Thyroid gland (tissue), 4 donors: ENCODE results near the gene NUDCD3. TPM values are rescaled to one million over a fixed set of nuclear protein-coding genes. Genes with fewer than 3 reads are reported as not detected.

ENCODE experiments used
- DNase-seq, 2 donors: peaks; one replicate each; pipeline ENCODE4 v3.0.0-alpha.2; 2019
- H3K27ac ChIP-seq, 3 donors: fragments of 200-600 bp; sonication (generic); 1 replicate in 2 of 3; 2 replicates in 1 of 3; pipeline ENCODE4 v1.5.1; 2016 to 2019; ENCODE audit warnings: mild to moderate bottlenecking in 1 of 3, moderate library complexity in 1 of 3
- H3K27me3 ChIP-seq: fragments of 200-600 bp; sonication (generic); one replicate; pipeline ENCODE4 v1.5.1; 2019
- H3K36me3 ChIP-seq, 2 donors: fragments of 200-600 bp; sonication (generic); one replicate each; pipeline ENCODE4 v1.5.1; 2016 to 2019
- H3K4me1 ChIP-seq, 2 donors: fragments of 200-600 bp; sonication (generic); one replicate each; pipeline ENCODE4 v1.5.1; 2017 to 2019
- H3K4me3 ChIP-seq, 3 donors: fragments of 200-600 bp; sonication (generic); replicated peaks in 1 of 3; 1 replicate in 2 of 3; 2 replicates in 1 of 3; pipeline ENCODE4 v1.5.1; 2016; ENCODE audit warnings: mild to moderate bottlenecking in 1 of 3
- H3K9me3 ChIP-seq: fragments of 200-600 bp; sonication (generic); one replicate; pipeline ENCODE4 v1.5.1; 2017
- CTCF ChIP-seq, 6 experiments: fragments of 200-600 bp in 3 of 6; fragments of 450-650 bp in 3 of 6; sonication (generic) in 3 of 6; IDR thresholded peaks; one replicate each; pipeline ENCODE4 v1.5.1; 2016 to 2019; ENCODE audit warnings: antibody characterized with exemption in 6 of 6, mild to moderate bottlenecking in 2 of 6, inconsistent platforms in 1 of 6, moderate library complexity in 1 of 6
- POLR2A ChIP-seq, 2 donors: fragments of 450-650 bp; IDR thresholded peaks; one replicate each; pipeline ENCODE4 v1.6.1; 2017; ENCODE audit warnings: antibody characterized with exemption in 2 of 2, mild to moderate bottlenecking in 2 of 2, moderate library complexity in 1 of 2
- WGBS, 2 donors: methylation state at CpG; one replicate each; pipeline ENCODE4 v1.1.5; 2017; 5-methylcytosine and 5-hydroxymethylcytosine counted together
- intact Hi-C: fragments of 100-400 bp; cut with DNase I; formaldehyde crosslinking; loops from one replicate; pipeline ENCODE4 v1.15.1; 2023
- total RNA-seq, 4 donors: library from RNA; depleted of rRNA; stranded (reverse); fragments of >200 nt; gene quantifications; one replicate each; pipeline ENCODE4 v1.2.3, GENCODE V29; 2016

NUDCD3 gene
- total RNA-seq, 4 donors from 2014 or later: 41.4 to 76.9 (median 52.0) TPM

GRCh38 chr7:44348300-44348699 lies 142.2 kb downstream of the NUDCD3 start:
- no peak for TF ChIP-seq CTCF (IDR thresholded peaks at IDR 0.05)
- no peak for TF ChIP-seq POLR2A (IDR thresholded peaks at IDR 0.05)
- intact Hi-C loops: no loop called here

GRCh38 chr7:44347546-44348114 lies 142.8 kb downstream of the NUDCD3 start:
- Histone ChIP-seq H3K36me3 (no peaks in the 10 kb centered on the region), H3K27me3 (no peaks in the 10 kb centered on the region), H3K9me3 (no peaks in the 10 kb centered on the region), H3K27ac (no peak overlapping the region), H3K4me3 (no peak overlapping the region), H3K4me1 (peaks cover 0 to 8% of the 10 kb centered on the region in 2 donors)
- intact Hi-C loops: no loop called here
- peak; percentile 26 to 56 for DNase-seq
- no peak for TF ChIP-seq CTCF (IDR thresholded peaks at IDR 0.05)
- TF ChIP-seq POLR2A (IDR thresholded peaks at IDR 0.05): no peak

More at GRCh38 chr7:44348300-44348699, 142.2 kb downstream of the NUDCD3 start:
- WGBS, 2 donors: 83 to 88% methylated on average over 1 to 2 of the region's 2 CpGs
- Histone ChIP-seq H3K27ac (no peak overlapping the region), H3K36me3 (no peaks in the 10 kb centered on the region), H3K4me1 (peaks cover 0 to 8% of the 10 kb centered on the region in 2 donors), H3K9me3 (no peaks in the 10 kb centered on the region), H3K4me3 (no peak overlapping the region), H3K27me3 (no peaks in the 10 kb centered on the region)
- no peak for DNase-seq

GRCh38 chr7:44346063-44346462 lies 144.4 kb downstream of the NUDCD3 start:
- Histone ChIP-seq H3K4me3 (no peak overlapping the region), H3K27ac (no peak overlapping the region), H3K9me3 (no peaks in the 10 kb centered on the region), H3K27me3 (no peaks in the 10 kb centered on the region), H3K4me1 (peaks cover 0 to 8% of the 10 kb centered on the region in 2 donors), H3K36me3 (no peaks in the 10 kb centered on the region)
- no peak for DNase-seq
- TF ChIP-seq POLR2A (IDR thresholded peaks at IDR 0.05): no peak
- TF ChIP-seq CTCF (IDR thresholded peaks at IDR 0.05): no peak
- WGBS, 2 donors: 90 to 96% methylated on average over 2 of the region's 2 CpGs
- intact Hi-C loops: no loop called here

GRCh38 chr7:44341401-44341800 lies 149.1 kb downstream of the NUDCD3 start:
- H3K4me3 ChIP-seq: no peak overlapping the region
- no peaks in the 10 kb centered on the region for H3K9me3 ChIP-seq
- DNase-seq: no peak
- no peaks in the 10 kb centered on the region for H3K4me1 ChIP-seq
- no peaks in the 10 kb centered on the region for H3K36me3 ChIP-seq
- no peak overlapping the region for H3K27ac ChIP-seq
- TF ChIP-seq CTCF (IDR thresholded peaks at IDR 0.05) (no peak), POLR2A (IDR thresholded peaks at IDR 0.05) (no peak)
- WGBS, 2 donors: 83 to 88% methylated on average over 3 of the region's 3 CpGs
- no peaks in the 10 kb centered on the region for H3K27me3 ChIP-seq
- intact Hi-C loops: no loop called here

- Histone ChIP-seq H3K9me3 (no peaks in the 10 kb centered on the region), H3K4me3 (no peak overlapping the region), H3K4me1 (no peaks in the 10 kb centered on the region), H3K36me3 (no peaks in the 10 kb centered on the region), H3K27me3 (no peaks in the 10 kb centered on the region), H3K27ac (no peak overlapping the region)
- 84 to 85% methylated on average over 3 of the region's 3 CpGs for WGBS, 2 donors
- no peak for TF ChIP-seq POLR2A (IDR thresholded peaks at IDR 0.05)
- TF ChIP-seq CTCF (IDR thresholded peaks at IDR 0.05): no peak
- no peak for DNase-seq
- intact Hi-C loops: no loop called here
Observed at GRCh38 chr7:44338600-44338999, 151.9 kb downstream of the NUDCD3 start.
